ENCODE data around the gene DPP6.

The DPP6 gene

GRCh38 chr7:154568346-154568745, 516.1 kb downstream of the DPP6 start:
- no peak overlapping the region for H3K4me3 ChIP-seq (ENCODE audit: low read depth, low read length)
- TF ChIP-seq CTCF (IDR thresholded peaks at IDR 0.05; ENCODE audit: low read depth, low read length), result no peak

- H3K4me3 ChIP-seq (ENCODE audit: low read depth, low read length), result no peak overlapping the region
- no peak for TF ChIP-seq CTCF (IDR thresholded peaks at IDR 0.05; ENCODE audit: low read depth, low read length)
Measured at GRCh38 chr7:154569916-154570315, 517.7 kb downstream of the DPP6 start.

- no peak for TF ChIP-seq CTCF (IDR thresholded peaks at IDR 0.05; ENCODE audit: low read depth, low read length)
Measured at GRCh38 chr7:154571772-154572171, 519.6 kb downstream of the DPP6 start.

GRCh38 chr7:154574235-154574634, 522.0 kb downstream of the DPP6 start:
- TF ChIP-seq CTCF (IDR thresholded peaks at IDR 0.05; ENCODE audit: low read depth, low read length), result no peak
- no peak overlapping the region for H3K4me3 ChIP-seq (ENCODE audit: low read depth, low read length)

More at GRCh38 chr7:154571772-154572171, 519.6 kb downstream of the DPP6 start:
- no peak overlapping the region for H3K4me3 ChIP-seq (ENCODE audit: low read depth, low read length)

GRCh38 chr7:154575497-154575896, 523.3 kb downstream of the DPP6 start:
- H3K4me3 ChIP-seq (ENCODE audit: low read depth, low read length), result no peak overlapping the region
- no peak for TF ChIP-seq CTCF (IDR thresholded peaks at IDR 0.05; ENCODE audit: low read depth, low read length)

GRCh38 chr7:154576604-154577003, 524.4 kb downstream of the DPP6 start:
- H3K4me3 ChIP-seq (ENCODE audit: low read depth, low read length), result no peak overlapping the region
- TF ChIP-seq CTCF (IDR thresholded peaks at IDR 0.05; ENCODE audit: low read depth, low read length), result no peak

GRCh38 chr7:154577141-154577873, 525.1 kb downstream of the DPP6 start:
- no peak for TF ChIP-seq CTCF (IDR thresholded peaks at IDR 0.05; ENCODE audit: low read depth, low read length)

More at GRCh38 chr7:154577141-154577873, 525.1 kb downstream of the DPP6 start:
- H3K4me3 ChIP-seq (ENCODE audit: low read depth, low read length), result no peak overlapping the region
